ENCODE data around the gene ZFAND3. TPM values are rescaled to one million over a fixed set of nuclear protein-coding genes. Genes with fewer than 3 reads are reported as not detected.

Gene ZFAND3
- total RNA-seq, 4 donors from 2014 or later: 30.5 to 57.4 (median 53.3) TPM

- H3K9me3 ChIP-seq: no peaks in the 10 kb centered on the region
- no peaks in the 10 kb centered on the region for H3K4me1 ChIP-seq
- no peaks in the 10 kb centered on the region for H3K27me3 ChIP-seq
- DNase-seq: peak in 2 of 3 donors; percentile 40 to 54
- TF ChIP-seq, protein P1, sequence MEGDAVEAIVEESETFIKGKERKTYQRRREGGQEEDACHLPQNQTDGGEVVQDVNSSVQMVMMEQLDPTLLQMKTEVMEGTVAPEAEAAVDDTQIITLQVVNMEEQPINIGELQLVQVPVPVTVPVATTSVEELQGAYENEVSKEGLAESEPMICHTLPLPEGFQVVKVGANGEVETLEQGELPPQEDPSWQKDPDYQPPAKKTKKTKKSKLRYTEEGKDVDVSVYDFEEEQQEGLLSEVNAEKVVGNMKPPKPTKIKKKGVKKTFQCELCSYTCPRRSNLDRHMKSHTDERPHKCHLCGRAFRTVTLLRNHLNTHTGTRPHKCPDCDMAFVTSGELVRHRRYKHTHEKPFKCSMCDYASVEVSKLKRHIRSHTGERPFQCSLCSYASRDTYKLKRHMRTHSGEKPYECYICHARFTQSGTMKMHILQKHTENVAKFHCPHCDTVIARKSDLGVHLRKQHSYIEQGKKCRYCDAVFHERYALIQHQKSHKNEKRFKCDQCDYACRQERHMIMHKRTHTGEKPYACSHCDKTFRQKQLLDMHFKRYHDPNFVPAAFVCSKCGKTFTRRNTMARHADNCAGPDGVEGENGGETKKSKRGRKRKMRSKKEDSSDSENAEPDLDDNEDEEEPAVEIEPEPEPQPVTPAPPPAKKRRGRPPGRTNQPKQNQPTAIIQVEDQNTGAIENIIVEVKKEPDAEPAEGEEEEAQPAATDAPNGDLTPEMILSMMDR (IDR thresholded peaks at IDR 0.05): peak in 5 of 6 experiments; percentile 51 to 73 (median 66)
- no peak for TF ChIP-seq POLR2A (IDR thresholded peaks at IDR 0.05)
- H3K36me3 ChIP-seq: no peaks in the 10 kb centered on the region
- no peak overlapping the region for H3K4me3 ChIP-seq
- no peak overlapping the region for H3K27ac ChIP-seq
Observed at GRCh38 chr6:37860226-37860839, 40.8 kb downstream of the ZFAND3 start.

DNA sequence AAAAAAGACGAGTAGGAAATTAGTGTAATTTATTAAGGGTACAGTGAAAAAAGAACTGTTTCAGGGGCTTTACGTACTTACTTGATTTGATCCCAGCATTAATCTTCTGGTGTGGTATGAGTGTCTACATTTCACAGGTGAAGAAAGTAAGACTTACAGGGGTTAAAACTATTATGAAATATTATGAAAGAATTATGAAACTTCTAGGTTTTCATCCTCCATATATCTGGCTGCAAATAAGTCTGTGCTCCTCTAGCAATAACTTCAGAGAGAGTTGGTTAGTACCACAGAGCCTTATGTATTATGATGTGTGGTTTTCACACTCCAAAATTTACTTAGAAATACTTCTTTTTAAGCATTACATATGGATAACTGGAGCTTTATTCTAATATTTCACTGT lies 41.9 kb downstream of the ZFAND3 start:
- peaks cover 0 to 7% (median 0%) of the 10 kb centered on the region in 4 donors for H3K4me1 ChIP-seq
- no peaks in the 10 kb centered on the region for H3K36me3 ChIP-seq
- no peaks in the 10 kb centered on the region for H3K9me3 ChIP-seq
- no peak for TF ChIP-seq POLR2A (IDR thresholded peaks at IDR 0.05)
- TF ChIP-seq, protein P1 (IDR thresholded peaks at IDR 0.05): no peak
- H3K4me3 ChIP-seq: no peak overlapping the region
- no peaks in the 10 kb centered on the region for H3K27me3 ChIP-seq
- H3K27ac ChIP-seq: no peak overlapping the region
- no peak for DNase-seq

GRCh38 chr6:37862430-37862829 lies 42.9 kb downstream of the ZFAND3 start:
- Histone ChIP-seq H3K4me3 (no peak overlapping the region), H3K36me3 (no peaks in the 10 kb centered on the region), H3K9me3 (no peaks in the 10 kb centered on the region), H3K4me1 (peaks cover 0 to 17% (median 0%) of the 10 kb centered on the region in 4 donors), H3K27me3 (no peaks in the 10 kb centered on the region), H3K27ac (no peak overlapping the region)
- DNase-seq: no peak
- no peak for TF ChIP-seq POLR2A (IDR thresholded peaks at IDR 0.05)
- TF ChIP-seq, protein P1 (IDR thresholded peaks at IDR 0.05): no peak

GRCh38 chr6:37862992-37863391 lies 43.5 kb downstream of the ZFAND3 start:
- H3K36me3 ChIP-seq: no peaks in the 10 kb centered on the region
- no peak overlapping the region for H3K27ac ChIP-seq
- no peak for DNase-seq
- H3K27me3 ChIP-seq: no peaks in the 10 kb centered on the region
- TF ChIP-seq POLR2A (IDR thresholded peaks at IDR 0.05): no peak
- TF ChIP-seq, protein P1 (IDR thresholded peaks at IDR 0.05): no peak
- H3K4me3 ChIP-seq: no peak overlapping the region
- peaks cover 0 to 23% (median 0%) of the 10 kb centered on the region in 4 donors for H3K4me1 ChIP-seq
- H3K9me3 ChIP-seq: no peaks in the 10 kb centered on the region

GRCh38 chr6:37864250-37864649 lies 44.7 kb downstream of the ZFAND3 start:
- Histone ChIP-seq H3K4me3 (no peak overlapping the region), H3K9me3 (no peaks in the 10 kb centered on the region), H3K27me3 (no peaks in the 10 kb centered on the region), H3K4me1 (peaks cover 0 to 23% (median 0%) of the 10 kb centered on the region in 4 donors), H3K27ac (no peak overlapping the region), H3K36me3 (no peaks in the 10 kb centered on the region)
- TF ChIP-seq, protein P1 (IDR thresholded peaks at IDR 0.05): no peak
- DNase-seq: no peak

Measured in Peyer's patch (tissue), 4 donors.